ENCODE results near the gene NTSR1. TPM values are rescaled to one million over a fixed set of nuclear protein-coding genes. Genes with fewer than 3 reads are reported as not detected.

Gene NTSR1
- total and polyA plus RNA-seq, 2 of the 13 experiments (the other 11 are each of a cell fraction or from before 2014, with no cell fraction given), result 0.09 to 0.12 TPM

- TF ChIP-seq ZNF282 (IDR thresholded peaks at IDR 0.05; ENCODE audit: partially characterized antibody) (no peak), ZNF17 (CRISPR knock-in tag; IDR thresholded peaks at IDR 0.05) (no peak), ZFP91 (CRISPR knock-in tag; IDR thresholded peaks at IDR 0.05; ENCODE audit: borderline replicate concordance) (no peak), XRCC5 (optimal IDR thresholded peaks at IDR 0.05; ENCODE audit: low read length) (peak; percentile 96), ZNF276 (CRISPR knock-in tag; IDR thresholded peaks at IDR 0.05; ENCODE audit: low read depth) (no peak), MEIS2 (CRISPR knock-in tag; IDR thresholded peaks at IDR 0.05) (no peak), ZNF296 (CRISPR knock-in tag; conservative IDR thresholded peaks at IDR 0.05) (no peak), ZNF33A (CRISPR knock-in tag; IDR thresholded peaks at IDR 0.05; ENCODE audit: borderline replicate concordance) (no peak), ZNF652 (CRISPR knock-in tag; IDR thresholded peaks at IDR 0.05; ENCODE audit: borderline replicate concordance, low read depth) (no peak), ZKSCAN8 (CRISPR knock-in tag; IDR thresholded peaks at IDR 0.05; ENCODE audit: borderline replicate concordance) (no peak), SATB2 (CRISPR knock-in tag; IDR thresholded peaks at IDR 0.05) (no peak), GATAD2A (CRISPR knock-in tag; IDR thresholded peaks at IDR 0.05) (peak; percentile 35; the same call in 1 of the 2 replicates), MTA3 (CRISPR knock-in tag; IDR thresholded peaks at IDR 0.05) (no peak), ERF (CRISPR knock-in tag; IDR thresholded peaks at IDR 0.05) (0 out of 2 replicates have a peak, but pooled peaks have one; percentile 50), TBL1XR1 (IDR thresholded peaks at IDR 0.05; ENCODE audit: borderline replicate concordance, low read length, partially characterized antibody) (no peak), NRL (CRISPR knock-in tag; IDR thresholded peaks at IDR 0.05; ENCODE audit: borderline replicate concordance) (peak; percentile 64; the same call in 1 of the 2 replicates), REXO4 (CRISPR knock-in tag; IDR thresholded peaks at IDR 0.05; ENCODE audit: borderline replicate concordance) (no peak), MIXL1 (CRISPR knock-in tag; IDR thresholded peaks at IDR 0.05) (no peak), ZNF556 (CRISPR knock-in tag; IDR thresholded peaks at IDR 0.05; ENCODE audit: borderline replicate concordance) (no peak), BATF2 (CRISPR knock-in tag; IDR thresholded peaks at IDR 0.05) (no peak), FOXJ3 (CRISPR knock-in tag; IDR thresholded peaks at IDR 0.05; ENCODE audit: borderline replicate concordance) (no peak), ATF7 (IDR thresholded peaks at IDR 0.05) (no peak), ATF7 (CRISPR knock-in tag; IDR thresholded peaks at IDR 0.05) (no peak), ZNF792 (CRISPR knock-in tag; IDR thresholded peaks at IDR 0.05) (no peak)
Observed at GRCh38 chr20:62808211-62808865, 99.7 kb downstream of the NTSR1 start (continued).
